Subcutaneous abdominal adipose tissue (tissue), 5 donors: ENCODE results near the gene OLFML2B.

Experiments
- H3K27ac ChIP-seq: one replicate; pipeline ENCODE4 v1.7.0; 2013; ENCODE audit warnings: low read depth, mild to moderate bottlenecking, inconsistent platforms, low read length, moderate library complexity
- H3K27me3 ChIP-seq, 5 donors: one replicate each; pipeline ENCODE4 v1.7.0; 2013; ENCODE audit warnings: low read length in 5 of 5, inconsistent platforms in 1 of 5; ENCODE audit not compliant: control insufficient read depth in 5 of 5, insufficient read depth in 4 of 5
- H3K36me3 ChIP-seq, 5 donors: one replicate each; pipeline ENCODE4 v1.7.0; 2013; ENCODE audit warnings: low read length in 5 of 5; ENCODE audit not compliant: control insufficient read depth in 5 of 5, insufficient read depth in 5 of 5
- H3K4me1 ChIP-seq, 5 donors: one replicate each; pipeline ENCODE4 v1.7.0; 2013; ENCODE audit warnings: low read length in 5 of 5, mild to moderate bottlenecking in 3 of 5, moderate library complexity in 1 of 5; ENCODE audit not compliant: control insufficient read depth in 5 of 5, insufficient read depth in 5 of 5
- H3K4me3 ChIP-seq, 5 donors: one replicate each; pipeline ENCODE4 v1.7.0; 2013; ENCODE audit warnings: low read length in 5 of 5, low read depth in 1 of 5
- H3K9ac ChIP-seq, 5 donors: one replicate each; pipeline ENCODE4 v1.7.0; 2013; ENCODE audit warnings: low read length in 5 of 5, mild to moderate bottlenecking in 4 of 5, moderate library complexity in 3 of 5
- H3K9me3 ChIP-seq, 5 donors: one replicate each; pipeline ENCODE4 v1.7.0; 2013; ENCODE audit warnings: low read length in 5 of 5; ENCODE audit not compliant: control insufficient read depth in 5 of 5
- donor health status: healthy.
- donor health status: healthy.
- donor health status: healthy.
- donor health status: healthy.
- donor health status: healthy.

The OLFML2B gene

GRCh38 chr1:161956930-161957329, 66.7 kb downstream of the OLFML2B start:
- H3K4me1 ChIP-seq = peaks cover 2 to 31% (median 19%) of the 10 kb centered on the region in 5 donors
- H3K27ac ChIP-seq = no peak overlapping the region
- H3K27me3 ChIP-seq = no peaks in the 10 kb centered on the region
- H3K9me3 ChIP-seq = no peaks in the 10 kb centered on the region
- peaks cover 6 to 16% (median 13%) of the 10 kb centered on the region in 5 donors for H3K36me3 ChIP-seq
- H3K4me3 ChIP-seq = no peak overlapping the region
- H3K9ac ChIP-seq = no peak overlapping the region

GRCh38 chr1:161956097-161956496, 67.6 kb downstream of the OLFML2B start:
- no peak overlapping the region for H3K9ac ChIP-seq
- no peak overlapping the region for H3K27ac ChIP-seq
- H3K36me3 ChIP-seq = peaks cover 6 to 16% (median 13%) of the 10 kb centered on the region in 5 donors
- no peaks in the 10 kb centered on the region for H3K27me3 ChIP-seq
- no peak overlapping the region for H3K4me3 ChIP-seq
- no peaks in the 10 kb centered on the region for H3K9me3 ChIP-seq
- H3K4me1 ChIP-seq = peaks cover 2 to 23% (median 12%) of the 10 kb centered on the region in 5 donors

GRCh38 chr1:161955606-161956005, 68.1 kb downstream of the OLFML2B start:
- H3K9ac ChIP-seq = no peak overlapping the region
- no peak overlapping the region for H3K27ac ChIP-seq

GRCh38 chr1:161954466-161954865, 69.2 kb downstream of the OLFML2B start:
- H3K4me3 ChIP-seq = no peak overlapping the region
- H3K36me3 ChIP-seq = peaks cover 6 to 13% (median 10%) of the 10 kb centered on the region in 5 donors
- H3K9ac ChIP-seq = no peak overlapping the region
- peaks cover 5 to 26% (median 19%) of the 10 kb centered on the region in 5 donors for H3K4me1 ChIP-seq
- H3K27ac ChIP-seq = no peak overlapping the region
- H3K9me3 ChIP-seq = no peaks in the 10 kb centered on the region
- no peaks in the 10 kb centered on the region for H3K27me3 ChIP-seq

More at GRCh38 chr1:161955606-161956005, 68.1 kb downstream of the OLFML2B start:
- peaks cover 6 to 13% (median 13%) of the 10 kb centered on the region in 5 donors for H3K36me3 ChIP-seq
- H3K4me1 ChIP-seq = peaks cover 2 to 22% (median 12%) of the 10 kb centered on the region in 5 donors
- H3K9me3 ChIP-seq = no peaks in the 10 kb centered on the region
- no peaks in the 10 kb centered on the region for H3K27me3 ChIP-seq
- H3K4me3 ChIP-seq = no peak overlapping the region

GRCh38 chr1:161954050-161954449, 69.6 kb downstream of the OLFML2B start:
- Histone ChIP-seq H3K27me3 (no peaks in the 10 kb centered on the region), H3K9me3 (no peaks in the 10 kb centered on the region), H3K4me3 (no peak overlapping the region), H3K9ac (no peak overlapping the region), H3K4me1 (peaks cover 5 to 28% (median 24%) of the 10 kb centered on the region in 5 donors), H3K36me3 (peaks cover 5 to 11% (median 9%) of the 10 kb centered on the region in 5 donors), H3K27ac (no peak overlapping the region)

GRCh38 chr1:161953256-161953920, 70.3 kb downstream of the OLFML2B start:
- Histone ChIP-seq H3K9me3 (no peaks in the 10 kb centered on the region), H3K4me3 (no peak overlapping the region), H3K4me1 (peaks cover 5 to 28% (median 27%) of the 10 kb centered on the region in 5 donors), H3K27me3 (no peaks in the 10 kb centered on the region), H3K36me3 (peaks cover 0 to 5% (median 2%) of the 10 kb centered on the region in 5 donors), H3K9ac (no peak overlapping the region), H3K27ac (no peak overlapping the region)

- Histone ChIP-seq H3K4me3 (no peak overlapping the region), H3K27me3 (no peaks in the 10 kb centered on the region), H3K9ac (no peak overlapping the region), H3K9me3 (no peaks in the 10 kb centered on the region), H3K4me1 (peaks cover 5 to 28% (median 27%) of the 10 kb centered on the region in 5 donors), H3K36me3 (no peaks in the 10 kb centered on the region), H3K27ac (no peak overlapping the region)
These were observed 71.0 kb downstream of the OLFML2B start for GRCh38 chr1:161952607-161953172.

GRCh38 chr1:161951646-161952045, 72.0 kb downstream of the OLFML2B start:
- no peaks in the 10 kb centered on the region for H3K27me3 ChIP-seq
- H3K4me1 ChIP-seq = peaks cover 5 to 29% (median 28%) of the 10 kb centered on the region in 5 donors
- no peaks in the 10 kb centered on the region for H3K9me3 ChIP-seq
- H3K9ac ChIP-seq = no peak overlapping the region
- no peaks in the 10 kb centered on the region for H3K36me3 ChIP-seq
- no peak overlapping the region for H3K4me3 ChIP-seq
- H3K27ac ChIP-seq = no peak overlapping the region

GRCh38 chr1:161950377-161950776, 73.3 kb downstream of the OLFML2B start:
- Histone ChIP-seq H3K9me3 (no peaks in the 10 kb centered on the region), H3K36me3 (no peaks in the 10 kb centered on the region), H3K9ac (no peak overlapping the region), H3K27ac (no peak overlapping the region), H3K27me3 (no peaks in the 10 kb centered on the region), H3K4me1 (peaks cover 5 to 34% (median 26%) of the 10 kb centered on the region in 5 donors), H3K4me3 (no peak overlapping the region)

- Histone ChIP-seq H3K27ac (no peak overlapping the region), H3K9ac (no peak overlapping the region), H3K27me3 (no peaks in the 10 kb centered on the region), H3K9me3 (no peaks in the 10 kb centered on the region), H3K4me3 (no peak overlapping the region), H3K4me1 (peaks cover 5 to 34% (median 21%) of the 10 kb centered on the region in 5 donors), H3K36me3 (peaks cover 2 to 5% (median 3%) of the 10 kb centered on the region in 5 donors)
These were observed 74.1 kb downstream of the OLFML2B start for GRCh38 chr1:161949548-161949947.
